OCI-LY3 (cell line): ENCODE data around the gene RER1.

Source experiments
- EZH2phosphoT487 ChIP-seq: fragments of 200-600 bp; shearing (Covaris generic); IDR thresholded peaks from 2 replicates; pipeline ENCODE4 v1.6.1; 2018; ENCODE audit warnings: antibody characterized with exemption, mixed run types, low read depth
- TF ChIP-seq, protein P1 (sequence below): fragments of 200-600, 300-600 bp; sonication (generic); IDR thresholded peaks from 2 replicates; pipeline ENCODE4 v1.5.1; 2014; ENCODE audit warnings: antibody characterized with exemption, low read length, low read depth

DNA sequence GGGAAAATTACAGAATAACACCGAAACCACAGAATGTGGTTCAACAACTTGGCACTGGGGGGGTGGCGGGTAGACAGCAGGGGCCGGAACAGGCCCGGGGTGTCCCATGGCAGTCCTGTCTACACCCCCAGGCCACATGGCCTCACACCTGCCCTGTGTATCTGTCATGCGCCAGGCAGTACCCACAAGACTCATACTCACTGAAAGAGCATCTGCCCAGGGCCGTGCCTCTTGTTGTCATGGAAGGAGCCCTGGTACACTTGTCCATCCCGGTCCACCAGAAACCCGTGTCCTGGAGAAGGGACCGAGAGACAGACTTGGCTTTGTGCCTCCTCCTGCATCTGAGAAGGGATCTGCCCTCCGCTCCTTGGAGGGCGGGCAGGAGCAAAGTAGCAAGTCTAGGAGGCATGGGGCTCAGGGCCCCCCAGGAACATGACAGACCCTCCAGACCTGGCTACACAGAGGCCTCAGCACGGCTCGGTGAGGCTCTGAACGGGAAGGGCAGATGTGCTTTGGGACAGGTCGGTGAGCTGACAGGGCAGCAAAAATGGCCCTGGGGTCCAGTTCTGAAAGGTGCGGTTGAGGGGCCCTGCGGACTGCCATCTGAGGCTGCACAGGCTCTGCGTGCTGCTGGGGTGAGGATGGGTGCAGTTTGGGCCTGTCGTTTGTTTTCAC is 5.9 kb upstream of the RER1 start:
- TF ChIP-seq, protein P1, sequence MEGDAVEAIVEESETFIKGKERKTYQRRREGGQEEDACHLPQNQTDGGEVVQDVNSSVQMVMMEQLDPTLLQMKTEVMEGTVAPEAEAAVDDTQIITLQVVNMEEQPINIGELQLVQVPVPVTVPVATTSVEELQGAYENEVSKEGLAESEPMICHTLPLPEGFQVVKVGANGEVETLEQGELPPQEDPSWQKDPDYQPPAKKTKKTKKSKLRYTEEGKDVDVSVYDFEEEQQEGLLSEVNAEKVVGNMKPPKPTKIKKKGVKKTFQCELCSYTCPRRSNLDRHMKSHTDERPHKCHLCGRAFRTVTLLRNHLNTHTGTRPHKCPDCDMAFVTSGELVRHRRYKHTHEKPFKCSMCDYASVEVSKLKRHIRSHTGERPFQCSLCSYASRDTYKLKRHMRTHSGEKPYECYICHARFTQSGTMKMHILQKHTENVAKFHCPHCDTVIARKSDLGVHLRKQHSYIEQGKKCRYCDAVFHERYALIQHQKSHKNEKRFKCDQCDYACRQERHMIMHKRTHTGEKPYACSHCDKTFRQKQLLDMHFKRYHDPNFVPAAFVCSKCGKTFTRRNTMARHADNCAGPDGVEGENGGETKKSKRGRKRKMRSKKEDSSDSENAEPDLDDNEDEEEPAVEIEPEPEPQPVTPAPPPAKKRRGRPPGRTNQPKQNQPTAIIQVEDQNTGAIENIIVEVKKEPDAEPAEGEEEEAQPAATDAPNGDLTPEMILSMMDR, result no peak
- no peak for TF ChIP-seq EZH2phosphoT487
